Esophagus muscularis mucosa (tissue), 4 donors: ENCODE measurements around the gene PDGFC. TPM values are rescaled to one million over a fixed set of nuclear protein-coding genes. Genes with fewer than 3 reads are reported as not detected.

Source experiments
- DNase-seq: peaks from one replicate; pipeline ENCODE4 v3.0.0-alpha.2; 2017; ENCODE audit errors: extremely low spot score
- H3K27ac ChIP-seq, 4 donors: fragments of 200-600 bp; sonication (generic); replicated peaks in 1 of 4; 1 replicate in 3 of 4; 2 replicates in 1 of 4; pipeline ENCODE4 v1.5.1; 2016 to 2019; ENCODE audit warnings: mild to moderate bottlenecking in 1 of 4
- H3K27me3 ChIP-seq, 4 donors: fragments of 200-600 bp; sonication (generic); one replicate each; pipeline versions ENCODE4 v1.5.1 to v1.6.0; 2016 to 2019
- H3K36me3 ChIP-seq, 4 donors: fragments of 200-600 bp; sonication (generic); one replicate each; pipeline ENCODE4 v1.5.1; 2016 to 2019
- H3K4me1 ChIP-seq, 4 donors: fragments of 200-600 bp; sonication (generic); one replicate each; pipeline ENCODE4 v1.5.1; 2016 to 2019
- H3K4me3 ChIP-seq, 4 donors: fragments of 200-600 bp; sonication (generic); 1 replicate in 2 of 4; 2 replicates in 2 of 4; pipeline ENCODE4 v1.5.1; 2016 to 2019; ENCODE audit warnings: mild to moderate bottlenecking in 4 of 4, moderate library complexity in 1 of 4
- H3K9me3 ChIP-seq, 4 donors: fragments of 200-600 bp; sonication (generic); 1 replicate in 3 of 4; 2 replicates in 1 of 4; pipeline ENCODE4 v1.5.1; 2016 to 2019
- CTCF ChIP-seq, 3 experiments: fragments of 200-600 bp in 2 of 3; fragments of 450-650 bp in 1 of 3; sonication (generic) in 2 of 3; IDR thresholded peaks; one replicate each; pipeline ENCODE4 v1.5.1; 2017 to 2019; ENCODE audit warnings: antibody characterized with exemption in 3 of 3, mild to moderate bottlenecking in 2 of 3, moderate library complexity in 1 of 3
- EP300 ChIP-seq: sonication (generic); formaldehyde crosslinking; IDR thresholded peaks from one replicate; pipeline ENCODE4 v1.6.1; 2017; ENCODE audit warnings: antibody characterized with exemption
- POLR2A ChIP-seq: fragments of 450-650 bp; IDR thresholded peaks from one replicate; pipeline ENCODE4 v1.6.1; 2017; ENCODE audit warnings: antibody characterized with exemption, moderate library complexity, mild to moderate bottlenecking, low read depth
- POLR2AphosphoS5 ChIP-seq, 2 donors: sonication (generic); formaldehyde crosslinking; IDR thresholded peaks; one replicate each; pipeline ENCODE4 v1.6.1; 2017; ENCODE audit warnings: antibody characterized with exemption in 2 of 2
- WGBS: methylation state at CpG from one replicate; pipeline ENCODE4 v1.1.5; 2018; 5-methylcytosine and 5-hydroxymethylcytosine counted together
- intact Hi-C: fragments of 100-400 bp; cut with DNase I; formaldehyde crosslinking; loops from one replicate; pipeline ENCODE4 v1.15.1; 2023
- total RNA-seq, 4 donors: library from RNA; depleted of rRNA; stranded (reverse); fragments of >200 nt; gene quantifications; one replicate each; pipeline versions ENCODE4 v1.1.0 to v1.2.1, GENCODE V29; 2016

The PDGFC gene
- total RNA-seq, 4 donors from 2014 or later: 25.3 to 38.3 (median 30.0) TPM

GRCh38 chr4:156972379-156973015 lies 898 bp upstream of the PDGFC start:
- Histone ChIP-seq H3K9me3 (no peaks in the 10 kb centered on the region), H3K36me3 (no peaks in the 10 kb centered on the region), H3K4me3 (peak overlapping the region; percentile 85 to 92 (median 88)), H3K4me1 (peaks cover 22 to 44% (median 38%) of the 10 kb centered on the region in 4 donors), H3K27me3 (no peaks in the 10 kb centered on the region), H3K27ac (peak overlapping the region; percentile 94 to 98 (median 96))
- intact Hi-C loops: loop anchor here (5.0 kb wide), 2 partner anchors 75 to 380 kb away; no protein-coding TSS in a partner anchor
- TF ChIP-seq POLR2A (no peak), POLR2AphosphoS5 (IDR thresholded peaks at IDR 0.05) (no peak), EP300 (no peak), CTCF (IDR thresholded peaks at IDR 0.05) (no peak)
- WGBS: 17% methylated on average over 8 of the region's 8 CpGs
- DNase-seq: no peak

- Histone ChIP-seq H3K4me1 (peaks cover 22 to 51% (median 42%) of the 10 kb centered on the region in 4 donors), H3K9me3 (no peaks in the 10 kb centered on the region), H3K4me3 (peak overlapping the region; percentile 85 to 92 (median 88)), H3K36me3 (no peaks in the 10 kb centered on the region), H3K27me3 (no peaks in the 10 kb centered on the region), H3K27ac (peak overlapping the region; percentile 94 to 98 (median 96))
- no peak for DNase-seq
- TF ChIP-seq CTCF (IDR thresholded peaks at IDR 0.05) (no peak), EP300 (no peak), POLR2AphosphoS5 (IDR thresholded peaks at IDR 0.05) (no peak), POLR2A (no peak)
- intact Hi-C loops: loop anchor here (5.0 kb wide), 2 partner anchors 76 to 379 kb away; no protein-coding TSS in a partner anchor
- WGBS: 0% methylated on average over 9 of the region's 51 CpGs
Observed at GRCh38 chr4:156971165-156971675, 379 bp downstream of the PDGFC start.

- H3K4me1 ChIP-seq: peaks cover 22 to 51% (median 43%) of the 10 kb centered on the region in 4 donors
- 3% methylated on average over 21 of the region's 22 CpGs for WGBS
Observed at GRCh38 chr4:156970501-156971164, 966 bp downstream of the PDGFC start.

GRCh38 chr4:156969911-156970310 lies 1.7 kb downstream of the PDGFC start:
- Histone ChIP-seq H3K36me3 (no peaks in the 10 kb centered on the region), H3K27ac (peak overlapping the region; percentile 94 to 98 (median 96)), H3K27me3 (no peaks in the 10 kb centered on the region), H3K9me3 (no peaks in the 10 kb centered on the region), H3K4me3 (peak overlapping the region; percentile 85 to 92 (median 88)), H3K4me1 (peaks cover 22 to 51% (median 44%) of the 10 kb centered on the region in 4 donors)
- TF ChIP-seq POLR2A (no peak), CTCF (IDR thresholded peaks at IDR 0.05) (no peak), POLR2AphosphoS5 (IDR thresholded peaks at IDR 0.05) (no peak), EP300 (no peak)
- 4% methylated on average over 2 of the region's 2 CpGs for WGBS
- no peak for DNase-seq
- intact Hi-C loops: loop anchor here (5.0 to 10.0 kb wide), 3 partner anchors 77 to 378 kb away; no protein-coding TSS in a partner anchor

More at GRCh38 chr4:156970501-156971164, 966 bp downstream of the PDGFC start:
- intact Hi-C loops: loop anchor here (5.0 kb wide), 2 partner anchors 77 to 378 kb away; no protein-coding TSS in a partner anchor
- H3K27ac ChIP-seq: peak overlapping the region; percentile 94 to 98 (median 96)
- H3K36me3 ChIP-seq: no peaks in the 10 kb centered on the region
- peak; percentile 22 to 66 (median 45) for TF ChIP-seq CTCF (IDR thresholded peaks at IDR 0.05)
- TF ChIP-seq POLR2AphosphoS5 (IDR thresholded peaks at IDR 0.05): peak; percentile 40 to 62
- TF ChIP-seq EP300: no peak
- no peak for TF ChIP-seq POLR2A
- H3K4me3 ChIP-seq: peak overlapping the region; percentile 85 to 92 (median 88)
- DNase-seq: peak; percentile 93
- H3K9me3 ChIP-seq: no peaks in the 10 kb centered on the region
- no peaks in the 10 kb centered on the region for H3K27me3 ChIP-seq
